CD14-positive monocyte (primary cell): ENCODE measurements around the gene CD46. TPM values are rescaled to one million over a fixed set of nuclear protein-coding genes. Genes with fewer than 3 reads are reported as not detected.
A peak's percentile ranks its signal among the peaks of the same experiment; 100 is the strongest.

ENCODE experiments used
- DNase-seq, 3 donors: peaks; one replicate each; pipeline ENCODE4 v3.0.0-alpha.2; 2011 to 2022
- H2AFZ ChIP-seq: 2 replicates; pipeline ENCODE4 v1.6.0; 2012; ENCODE audit warnings: mild to moderate bottlenecking, low read depth, low read length, inconsistent platforms; ENCODE audit not compliant: insufficient read depth, poor library complexity, severe bottlenecking
- H3K27ac ChIP-seq, 2 donors: 1 replicate in 1 of 2; 2 replicates in 1 of 2; pipeline ENCODE4 v1.5.1; 2012 to 2013; ENCODE audit warnings: low read length in 2 of 2, control low read depth in 1 of 2, inconsistent platforms in 1 of 2, low read depth in 1 of 2, mild to moderate bottlenecking in 1 of 2
- H3K27me3 ChIP-seq, 2 donors: one replicate each; pipeline versions ENCODE4 v1.6.0 to v1.6.1; 2011 to 2013; ENCODE audit warnings: low read length in 2 of 2; ENCODE audit not compliant: control insufficient read depth in 2 of 2, insufficient read depth in 2 of 2
- H3K36me3 ChIP-seq, 2 donors: replicated peaks in 1 of 2; 1 replicate in 1 of 2; 2 replicates in 1 of 2; pipeline versions ENCODE4 v1.5.1 to v1.6.1; 2012 to 2013; ENCODE audit warnings: low read length in 2 of 2, control low read depth in 1 of 2, inconsistent platforms in 1 of 2, mild to moderate bottlenecking in 1 of 2; ENCODE audit not compliant: insufficient read depth in 2 of 2, control insufficient read depth in 1 of 2
- H3K4me1 ChIP-seq, 2 donors: 1 replicate in 1 of 2; 2 replicates in 1 of 2; pipeline versions ENCODE4 v1.5.1 to v1.6.1; 2012 to 2013; ENCODE audit warnings: low read length in 2 of 2, control low read depth in 1 of 2, inconsistent platforms in 1 of 2, mild to moderate bottlenecking in 1 of 2, moderate library complexity in 1 of 2; ENCODE audit not compliant: insufficient read depth in 2 of 2, control insufficient read depth in 1 of 2
- H3K4me2 ChIP-seq: replicated peaks from 2 replicates; pipeline ENCODE3; 2012; ENCODE audit warnings: low read length, moderate library complexity, mild to moderate bottlenecking; ENCODE audit not compliant: poor library complexity, severe bottlenecking; ENCODE audit errors: extremely low read depth
- H3K4me3 ChIP-seq, 3 experiments: fragments of 200-600 bp in 1 of 3; sonication (generic) in 1 of 3; replicated peaks in 1 of 3; 1 replicate in 2 of 3; 2 replicates in 1 of 3; pipeline ENCODE4 v1.5.1; 2011 to 2013; ENCODE audit warnings: low read length in 3 of 3, mild to moderate bottlenecking in 3 of 3, control low read depth in 2 of 3, low read depth in 2 of 3, inconsistent platforms in 1 of 3, moderate library complexity in 1 of 3
- H3K79me2 ChIP-seq: 2 replicates; pipeline ENCODE4 v1.6.0; 2012; ENCODE audit warnings: mild to moderate bottlenecking, control low read depth, inconsistent platforms, low read length, moderate library complexity; ENCODE audit not compliant: insufficient read depth
- H3K9ac ChIP-seq: 2 replicates; pipeline ENCODE4 v1.6.0; 2017; ENCODE audit warnings: low read length, mild to moderate bottlenecking; ENCODE audit not compliant: insufficient read depth, poor library complexity, severe bottlenecking
- H3K9me3 ChIP-seq, 2 donors: replicated peaks in 1 of 2; 1 replicate in 1 of 2; 2 replicates in 1 of 2; pipeline versions ENCODE4 v1.5.1 to v1.6.1; 2012 to 2013; ENCODE audit warnings: low read length in 2 of 2, control low read depth in 1 of 2; ENCODE audit not compliant: control insufficient read depth in 1 of 2, insufficient read depth in 1 of 2
- H4K20me1 ChIP-seq: 2 replicates; pipeline ENCODE4 v1.6.0; 2012; ENCODE audit warnings: mild to moderate bottlenecking, low read length, control low read depth, moderate library complexity; ENCODE audit not compliant: insufficient read depth
- H3K27ac Mint-ChIP-seq, 7 donors: one replicate each; pipeline ENCODE4 v1.8.0; 2020; ENCODE audit warnings: mild to moderate bottlenecking in 7 of 7, mixed read lengths in 7 of 7, moderate library complexity in 6 of 7, inconsistent platforms in 2 of 7
- H3K27me3 Mint-ChIP-seq, 3 donors: one replicate each; pipeline ENCODE4 v1.8.0; 2021 to 2022; ENCODE audit warnings: low read depth in 3 of 3, mild to moderate bottlenecking in 3 of 3, mixed read lengths in 3 of 3, moderate library complexity in 3 of 3, inconsistent platforms in 1 of 3
- H3K36me3 Mint-ChIP-seq, 2 donors: one replicate each; pipeline ENCODE4 v1.8.0; 2020; ENCODE audit warnings: mixed read lengths in 2 of 2, inconsistent platforms in 1 of 2, mild to moderate bottlenecking in 1 of 2
- H3K4me1 Mint-ChIP-seq: one replicate; pipeline ENCODE4 v1.8.0; 2020; ENCODE audit warnings: mild to moderate bottlenecking, mixed read lengths
- H3K4me3 Mint-ChIP-seq, 2 donors: one replicate each; pipeline ENCODE4 v1.8.0; 2020; ENCODE audit warnings: mild to moderate bottlenecking in 2 of 2, mixed read lengths in 2 of 2, moderate library complexity in 1 of 2
- H3K9me3 Mint-ChIP-seq, 7 donors: one replicate each; pipeline ENCODE4 v1.8.0; 2020 to 2022; ENCODE audit warnings: mixed read lengths in 7 of 7, mild to moderate bottlenecking in 6 of 7, moderate library complexity in 6 of 7, inconsistent platforms in 2 of 7
- WGBS: methylation state at CpG from one replicate; pipeline ENCODE4 v1.1.5; 2013; ENCODE audit warnings: missing lambda C conversion rate; ENCODE audit not compliant: insufficient coverage; 5-methylcytosine and 5-hydroxymethylcytosine counted together
- intact Hi-C, 2 donors: fragments of 100-400 bp; cut with micrococcal nuclease; formaldehyde crosslinking; loops; one replicate each; pipeline versions ENCODE4 v1.15.0 to v1.15.1; 2023
- polyA plus RNA-seq, 3 donors: library from polyadenylated mRNA; depleted of rRNA in 1 of 3; unstranded in 2 of 3; stranded (reverse) in 1 of 3; fragments of 300-500 nt in 2 of 3; fragments of >200 nt in 1 of 3; fragmentation: Illumina TruSeq in 2 of 3; gene quantifications; 1 replicate in 2 of 3; 2 replicates in 1 of 3; pipeline ENCODE4 v1.2.3, GENCODE V29; 2012 to 2021
- TF ChIP-seq, protein P1 (sequence below): fragments of 200-600 bp; IDR thresholded peaks from one replicate; pipeline ENCODE4 v1.8.0; 2022; ENCODE audit warnings: antibody characterized with exemption, mild to moderate bottlenecking

Gene CD46
- polyA plus RNA-seq, 3 donors = 139 to 259 (median 210) TPM

GRCh38 chr1:207817166-207817565 lies 65.3 kb downstream of the CD46 start:
- no peak overlapping the region for H3K27ac ChIP-seq
- Mint-ChIP-seq H3K4me1 (peaks cover 72% of the 10 kb centered on the region), H3K27ac (peak overlapping the region in 3 of 7 donors; percentile 28 to 83 (median 46)), H3K36me3 (peaks cover 83 to 88% of the 10 kb centered on the region in 2 donors), H3K4me3 (no peak overlapping the region), H3K27me3 (peaks cover 0 to 2% (median 1%) of the 10 kb centered on the region in 3 donors), H3K9me3 (peaks cover 0 to 2% (median 0%) of the 10 kb centered on the region in 7 donors)
- TF ChIP-seq, protein P1, sequence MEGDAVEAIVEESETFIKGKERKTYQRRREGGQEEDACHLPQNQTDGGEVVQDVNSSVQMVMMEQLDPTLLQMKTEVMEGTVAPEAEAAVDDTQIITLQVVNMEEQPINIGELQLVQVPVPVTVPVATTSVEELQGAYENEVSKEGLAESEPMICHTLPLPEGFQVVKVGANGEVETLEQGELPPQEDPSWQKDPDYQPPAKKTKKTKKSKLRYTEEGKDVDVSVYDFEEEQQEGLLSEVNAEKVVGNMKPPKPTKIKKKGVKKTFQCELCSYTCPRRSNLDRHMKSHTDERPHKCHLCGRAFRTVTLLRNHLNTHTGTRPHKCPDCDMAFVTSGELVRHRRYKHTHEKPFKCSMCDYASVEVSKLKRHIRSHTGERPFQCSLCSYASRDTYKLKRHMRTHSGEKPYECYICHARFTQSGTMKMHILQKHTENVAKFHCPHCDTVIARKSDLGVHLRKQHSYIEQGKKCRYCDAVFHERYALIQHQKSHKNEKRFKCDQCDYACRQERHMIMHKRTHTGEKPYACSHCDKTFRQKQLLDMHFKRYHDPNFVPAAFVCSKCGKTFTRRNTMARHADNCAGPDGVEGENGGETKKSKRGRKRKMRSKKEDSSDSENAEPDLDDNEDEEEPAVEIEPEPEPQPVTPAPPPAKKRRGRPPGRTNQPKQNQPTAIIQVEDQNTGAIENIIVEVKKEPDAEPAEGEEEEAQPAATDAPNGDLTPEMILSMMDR = no peak
- 100% methylated on average over 1 of the region's 7 CpGs for WGBS
- peaks cover 92% of the 10 kb centered on the region for H4K20me1 ChIP-seq
- no peak for DNase-seq
- H3K36me3 ChIP-seq = peaks cover 50 to 87% of the 10 kb centered on the region in 2 donors
- H3K27me3 ChIP-seq = no peaks in the 10 kb centered on the region
- peaks cover 41% of the 10 kb centered on the region for H3K79me2 ChIP-seq
- H3K9ac ChIP-seq = no peak overlapping the region
- no peaks in the 10 kb centered on the region for H3K9me3 ChIP-seq
- intact Hi-C loops = no loop called here
- H3K4me1 ChIP-seq = peaks cover 38 to 58% of the 10 kb centered on the region in 2 donors
- no peak overlapping the region for H2AFZ ChIP-seq
- H3K4me3 ChIP-seq = no peak overlapping the region
- H3K4me2 ChIP-seq = no peak overlapping the region

GRCh38 chr1:207817778-207818751 lies 66.2 kb downstream of the CD46 start:
- H3K27me3 ChIP-seq = no peaks in the 10 kb centered on the region
- peaks cover 0 to 2% (median 1%) of the 10 kb centered on the region in 3 donors for H3K27me3 Mint-ChIP-seq
- intact Hi-C loops = no loop called here
- peaks cover 0 to 2% (median 0%) of the 10 kb centered on the region in 7 donors for H3K9me3 Mint-ChIP-seq
- peaks cover 88% of the 10 kb centered on the region for H4K20me1 ChIP-seq
- H3K79me2 ChIP-seq = peaks cover 47% of the 10 kb centered on the region
- H2AFZ ChIP-seq = no peak overlapping the region
- WGBS = 99% methylated on average over 16 of the region's 48 CpGs
- H3K27ac Mint-ChIP-seq = peak overlapping the region in 3 of 7 donors; percentile 26 to 54 (median 28)
- peaks cover 43 to 64% of the 10 kb centered on the region in 2 donors for H3K4me1 ChIP-seq
- no peak overlapping the region for H3K4me2 ChIP-seq
- TF ChIP-seq, protein P1 = no peak
- no peak overlapping the region for H3K4me3 ChIP-seq
- no peaks in the 10 kb centered on the region for H3K9me3 ChIP-seq
- H3K4me1 Mint-ChIP-seq = peaks cover 75% of the 10 kb centered on the region
- no peak overlapping the region for H3K27ac ChIP-seq
- H3K4me3 Mint-ChIP-seq = no peak overlapping the region
- no peak for DNase-seq
- peaks cover 80 to 89% of the 10 kb centered on the region in 2 donors for H3K36me3 Mint-ChIP-seq
- H3K36me3 ChIP-seq = peaks cover 49 to 78% of the 10 kb centered on the region in 2 donors
- H3K9ac ChIP-seq = no peak overlapping the region
